ENCODE measurements around the gene ACACB.

- TF ChIP-seq POLR2AphosphoS5 (IDR thresholded peaks at IDR 0.05) = no peak
- no peak for TF ChIP-seq EZH2 (IDR thresholded peaks at IDR 0.05; ENCODE audit: borderline replicate concordance, insufficient read depth, low read length, poor library complexity, severe bottlenecking)
- TF ChIP-seq CTCF (IDR thresholded peaks at IDR 0.05; ENCODE audit: poor library complexity, severe bottlenecking) = no peak
These were observed 71.8 kb downstream of the ACACB start for GRCh38 chr12:109188108-109188712.

Measured in neural cell (in vitro differentiated cells).